GM21367 (cell line): Measurements from ENCODE around the gene SCAANT1.
A peak's percentile ranks its signal among the peaks of the same experiment; 100 is the strongest.

Source experiments
- ATAC-seq: cut with Tn5 transposase; IDR thresholded peaks from one replicate; pipeline ENCODE4 v1.9.1; 2021; ENCODE audit not compliant: unreplicated experiment

Gene SCAANT1

GRCh38 chr3:63905731-63906620 is 6.2 kb downstream of the SCAANT1 start:
- ATAC-seq, result no peak

GRCh38 chr3:63900459-63900858 is 11.7 kb downstream of the SCAANT1 start:
- ATAC-seq, result no peak

GRCh38 chr3:63900010-63900409 is 12.2 kb downstream of the SCAANT1 start:
- ATAC-seq, result no peak

- ATAC-seq, result peak; percentile 53
Observed at GRCh38 chr3:63896332-63897030, 15.7 kb downstream of the SCAANT1 start.

GRCh38 chr3:63895422-63896189 is 16.6 kb downstream of the SCAANT1 start:
- no peak for ATAC-seq

- no peak for ATAC-seq
Observed at GRCh38 chr3:63892773-63893352, 19.3 kb downstream of the SCAANT1 start.

GRCh38 chr3:63891518-63891917 is 20.7 kb downstream of the SCAANT1 start:
- no peak for ATAC-seq

- ATAC-seq, result no peak
Observed at GRCh38 chr3:63886858-63887257, 25.3 kb downstream of the SCAANT1 start.

- ATAC-seq, result no peak
Observed at GRCh38 chr3:63880653-63881052, 31.5 kb downstream of the SCAANT1 start.

- no peak for ATAC-seq
Observed at GRCh38 chr3:63878394-63879060, 33.7 kb downstream of the SCAANT1 start.

- no peak for ATAC-seq
Observed at GRCh38 chr3:63877737-63878393, 34.3 kb downstream of the SCAANT1 start.

- ATAC-seq, result no peak
Observed at GRCh38 chr3:63876260-63876659, 35.9 kb downstream of the SCAANT1 start.

- no peak for ATAC-seq
Observed at GRCh38 chr3:63875510-63875909, 36.7 kb downstream of the SCAANT1 start.

- ATAC-seq, result no peak
Observed at GRCh38 chr3:63874769-63875168, 37.4 kb downstream of the SCAANT1 start.

- ATAC-seq, result no peak
Observed at GRCh38 chr3:63872135-63872924, 39.9 kb downstream of the SCAANT1 start.

- ATAC-seq, result no peak
Observed at GRCh38 chr3:63870615-63871005, 41.6 kb downstream of the SCAANT1 start.

- ATAC-seq, result no peak
Observed at GRCh38 chr3:63869940-63870614, 42.1 kb downstream of the SCAANT1 start.

GRCh38 chr3:63867225-63867624 is 45.0 kb downstream of the SCAANT1 start:
- ATAC-seq, result no peak

- no peak for ATAC-seq
Observed at GRCh38 chr3:63864965-63865327, 47.2 kb downstream of the SCAANT1 start.
